ENCODE data around the gene STXBP5L.

STXBP5L gene

DNA sequence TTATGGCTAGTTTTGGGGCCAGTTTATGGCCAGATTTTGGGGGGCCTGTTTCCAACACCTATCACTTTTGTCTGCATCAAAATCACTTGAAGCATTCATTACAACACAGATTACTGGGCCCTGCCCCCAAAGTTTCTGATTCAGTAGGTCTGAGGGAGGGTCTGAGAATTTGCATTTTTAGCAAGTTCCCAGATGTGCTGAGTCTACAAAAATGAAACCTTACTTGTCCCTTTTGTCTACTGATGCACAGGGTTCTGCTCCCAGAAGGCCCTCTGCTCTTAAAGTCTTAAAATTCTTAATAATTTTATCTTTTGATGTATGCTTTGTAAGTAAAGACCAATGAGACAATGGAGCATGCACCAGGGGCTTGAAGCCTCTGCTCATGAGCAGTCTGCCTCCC lies 491.8 kb downstream of the STXBP5L start:
- no peak overlapping the region for H3K4me2 ChIP-seq (ENCODE audit: low read depth, low read length, poor library complexity, severe bottlenecking)

DNA sequence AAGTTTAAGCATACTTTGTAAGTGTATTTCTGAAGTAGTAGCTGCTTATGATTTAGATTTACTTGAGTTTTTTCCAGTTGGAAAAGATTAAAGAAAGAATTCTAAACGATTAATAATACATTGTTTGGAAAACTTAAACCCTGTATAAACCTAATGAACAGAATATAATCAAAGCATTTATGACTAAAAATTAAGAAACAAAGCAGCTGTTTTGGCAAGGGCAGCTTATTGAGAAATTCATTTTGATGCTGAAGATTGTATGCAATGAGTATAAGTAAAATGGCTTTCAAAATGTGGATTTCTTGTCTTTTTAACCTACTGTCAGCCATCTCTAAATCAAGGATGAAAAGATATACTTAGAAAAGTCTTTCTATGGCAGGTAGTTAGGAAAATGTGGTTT lies 497.6 kb downstream of the STXBP5L start:
- Histone ChIP-seq H3K4me3 (ENCODE audit: low read length, poor library complexity, severe bottlenecking) (no peak overlapping the region), H3F3A (ENCODE audit: low read depth) (no peaks in the 10 kb centered on the region), H4K20me1 (ENCODE audit: insufficient read depth, low read length, poor library complexity, severe bottlenecking) (no peaks in the 10 kb centered on the region), H3K36me3 (ENCODE audit: insufficient read depth, low read length) (no peaks in the 10 kb centered on the region), H3K4me2 (ENCODE audit: low read depth, low read length, poor library complexity, severe bottlenecking) (no peak overlapping the region), H3K4me1 (ENCODE audit: insufficient read depth, low read length, poor library complexity, severe bottlenecking) (no peaks in the 10 kb centered on the region), H3K9me3 (ENCODE audit: insufficient read depth, low read depth, low read length) (no peaks in the 10 kb centered on the region), H3K27me3 (ENCODE audit: insufficient read depth, low read length, poor library complexity, severe bottlenecking) (no peaks in the 10 kb centered on the region), H3K9ac (ENCODE audit: low read depth, low read length, poor library complexity, severe bottlenecking) (no peak overlapping the region), H3K9me2 (replicated peaks; ENCODE audit: low read depth, low read length) (no peaks in the 10 kb centered on the region), H2AFZ (ENCODE audit: low read length) (no peak overlapping the region), H3K79me2 (ENCODE audit: insufficient read depth, low read length) (no peaks in the 10 kb centered on the region)
- TF ChIP-seq, protein P1, sequence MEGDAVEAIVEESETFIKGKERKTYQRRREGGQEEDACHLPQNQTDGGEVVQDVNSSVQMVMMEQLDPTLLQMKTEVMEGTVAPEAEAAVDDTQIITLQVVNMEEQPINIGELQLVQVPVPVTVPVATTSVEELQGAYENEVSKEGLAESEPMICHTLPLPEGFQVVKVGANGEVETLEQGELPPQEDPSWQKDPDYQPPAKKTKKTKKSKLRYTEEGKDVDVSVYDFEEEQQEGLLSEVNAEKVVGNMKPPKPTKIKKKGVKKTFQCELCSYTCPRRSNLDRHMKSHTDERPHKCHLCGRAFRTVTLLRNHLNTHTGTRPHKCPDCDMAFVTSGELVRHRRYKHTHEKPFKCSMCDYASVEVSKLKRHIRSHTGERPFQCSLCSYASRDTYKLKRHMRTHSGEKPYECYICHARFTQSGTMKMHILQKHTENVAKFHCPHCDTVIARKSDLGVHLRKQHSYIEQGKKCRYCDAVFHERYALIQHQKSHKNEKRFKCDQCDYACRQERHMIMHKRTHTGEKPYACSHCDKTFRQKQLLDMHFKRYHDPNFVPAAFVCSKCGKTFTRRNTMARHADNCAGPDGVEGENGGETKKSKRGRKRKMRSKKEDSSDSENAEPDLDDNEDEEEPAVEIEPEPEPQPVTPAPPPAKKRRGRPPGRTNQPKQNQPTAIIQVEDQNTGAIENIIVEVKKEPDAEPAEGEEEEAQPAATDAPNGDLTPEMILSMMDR (conservative IDR thresholded peaks at IDR 0.05; ENCODE audit: low read length), result no peak
- TF ChIP-seq EZH2phosphoT487 (IDR thresholded peaks at IDR 0.05; ENCODE audit: borderline replicate concordance), result no peak

More for the DNA sequence above, 491.8 kb downstream of the STXBP5L start:
- Histone ChIP-seq H3F3A (ENCODE audit: low read depth) (no peaks in the 10 kb centered on the region), H3K9me3 (ENCODE audit: insufficient read depth, low read depth, low read length) (no peaks in the 10 kb centered on the region), H4K20me1 (ENCODE audit: insufficient read depth, low read length, poor library complexity, severe bottlenecking) (no peaks in the 10 kb centered on the region), H3K36me3 (ENCODE audit: insufficient read depth, low read length) (no peaks in the 10 kb centered on the region), H3K27me3 (ENCODE audit: insufficient read depth, low read length, poor library complexity, severe bottlenecking) (no peaks in the 10 kb centered on the region), H3K9me2 (replicated peaks; ENCODE audit: low read depth, low read length) (no peaks in the 10 kb centered on the region), H3K9ac (ENCODE audit: low read depth, low read length, poor library complexity, severe bottlenecking) (no peak overlapping the region), H3K4me3 (ENCODE audit: low read length, poor library complexity, severe bottlenecking) (no peak overlapping the region), H2AFZ (ENCODE audit: low read length) (no peak overlapping the region), H3K79me2 (ENCODE audit: insufficient read depth, low read length) (no peaks in the 10 kb centered on the region), H3K4me1 (ENCODE audit: insufficient read depth, low read length, poor library complexity, severe bottlenecking) (no peaks in the 10 kb centered on the region)
- TF ChIP-seq, protein P1 (conservative IDR thresholded peaks at IDR 0.05; ENCODE audit: low read length), result no peak
- no peak for TF ChIP-seq EZH2phosphoT487 (IDR thresholded peaks at IDR 0.05; ENCODE audit: borderline replicate concordance)

DNA sequence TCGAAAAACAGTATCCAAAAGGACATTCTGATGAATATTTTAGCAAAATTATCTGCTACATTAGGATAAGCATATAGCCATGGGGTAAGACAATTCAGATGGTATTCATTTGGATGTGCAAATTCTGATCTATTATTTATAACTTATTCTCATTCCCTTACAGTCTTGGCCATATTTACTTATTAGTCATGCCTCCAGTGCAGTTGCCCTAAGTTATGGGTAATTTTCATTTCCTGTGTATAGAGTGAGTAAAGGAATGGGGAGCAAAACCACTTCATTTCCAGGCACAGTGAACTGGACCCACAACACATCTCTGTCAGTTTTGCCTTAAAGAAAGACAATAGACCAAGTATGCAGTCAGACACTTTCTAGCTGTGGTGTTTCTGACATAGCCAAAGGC lies 503.5 kb downstream of the STXBP5L start:
- Histone ChIP-seq H3K27me3 (ENCODE audit: insufficient read depth, low read length, poor library complexity, severe bottlenecking) (no peaks in the 10 kb centered on the region), H3K4me1 (ENCODE audit: insufficient read depth, low read length, poor library complexity, severe bottlenecking) (no peaks in the 10 kb centered on the region), H3K4me3 (ENCODE audit: low read length, poor library complexity, severe bottlenecking) (no peak overlapping the region), H3K4me2 (ENCODE audit: low read depth, low read length, poor library complexity, severe bottlenecking) (no peak overlapping the region), H4K20me1 (ENCODE audit: insufficient read depth, low read length, poor library complexity, severe bottlenecking) (no peaks in the 10 kb centered on the region), H3K9ac (ENCODE audit: low read depth, low read length, poor library complexity, severe bottlenecking) (no peak overlapping the region), H3K9me3 (ENCODE audit: insufficient read depth, low read depth, low read length) (no peaks in the 10 kb centered on the region), H3F3A (ENCODE audit: low read depth) (no peaks in the 10 kb centered on the region), H3K9me2 (replicated peaks; ENCODE audit: low read depth, low read length) (no peaks in the 10 kb centered on the region), H3K36me3 (ENCODE audit: insufficient read depth, low read length) (no peaks in the 10 kb centered on the region), H3K79me2 (ENCODE audit: insufficient read depth, low read length) (no peaks in the 10 kb centered on the region), H2AFZ (ENCODE audit: low read length) (no peak overlapping the region)
- TF ChIP-seq, protein P1 (conservative IDR thresholded peaks at IDR 0.05; ENCODE audit: low read length), result no peak
- TF ChIP-seq EZH2phosphoT487 (IDR thresholded peaks at IDR 0.05; ENCODE audit: borderline replicate concordance), result no peak
